ENCODE measurements around the gene WDR70. TPM values are rescaled to one million over a fixed set of nuclear protein-coding genes. Genes with fewer than 3 reads are reported as not detected.

Gene WDR70
- total and polyA plus RNA-seq, 4 donors = 11.0 to 57.8 (median 26.2) TPM

DNA sequence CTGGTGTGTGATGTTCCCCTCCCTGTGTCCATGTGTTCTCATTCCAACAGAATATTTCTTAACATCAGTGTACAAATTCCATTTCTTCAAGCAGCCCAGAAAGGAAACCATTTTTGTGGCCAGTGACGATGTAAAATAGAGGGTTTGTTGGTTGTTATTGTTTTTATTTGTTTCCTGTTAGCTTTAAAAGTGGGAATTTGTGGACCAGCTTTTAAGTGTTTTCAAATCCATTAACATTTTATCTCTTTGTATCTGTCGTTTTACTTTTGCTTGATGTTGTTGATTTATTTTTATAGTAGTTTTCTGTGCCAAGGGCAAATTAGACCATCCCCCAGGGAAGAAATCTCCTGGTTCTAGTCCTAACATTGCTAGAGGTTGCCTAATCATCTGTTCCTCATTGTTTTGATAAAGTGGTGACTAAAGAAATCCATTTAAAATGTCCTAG, 360.7 kb downstream of the WDR70 start:
- Histone ChIP-seq H3K9ac (ENCODE audit: insufficient read depth in 1 of 2, low read length in 2 of 2) (no peak overlapping the region), H3K36me3 (ENCODE audit: control insufficient read depth in 4 of 4, insufficient read depth in 4 of 4, low read length in 4 of 4) (peaks cover 2 to 12% (median 8%) of the 10 kb centered on the region in 4 donors), H3K27me3 (ENCODE audit: control insufficient read depth in 3 of 3, insufficient read depth in 3 of 3, low read length in 2 of 3) (no peaks in the 10 kb centered on the region), H3K27ac (ENCODE audit: low read depth in 1 of 2, low read length in 1 of 2) (no peak overlapping the region), H3K4me1 (ENCODE audit: control insufficient read depth in 5 of 5, insufficient read depth in 5 of 5, low read length in 5 of 5) (peaks cover 0 to 6% (median 0%) of the 10 kb centered on the region in 5 donors), H3K9me3 (ENCODE audit: control insufficient read depth in 4 of 4, insufficient read depth in 3 of 4, low read length in 3 of 4) (no peaks in the 10 kb centered on the region), H3K4me3 (no peak overlapping the region)
- no peak for TF ChIP-seq CTCF (IDR thresholded peaks at IDR 0.05; ENCODE audit: control extremely low read depth, extremely low read depth)
- no peak for ATAC-seq (ENCODE audit: insufficient read depth, low FRiP score)
- WGBS, 2 donors = 73 to 74% methylated on average over 2 of the region's 2 CpGs
- DNase-seq = no peak

DNA sequence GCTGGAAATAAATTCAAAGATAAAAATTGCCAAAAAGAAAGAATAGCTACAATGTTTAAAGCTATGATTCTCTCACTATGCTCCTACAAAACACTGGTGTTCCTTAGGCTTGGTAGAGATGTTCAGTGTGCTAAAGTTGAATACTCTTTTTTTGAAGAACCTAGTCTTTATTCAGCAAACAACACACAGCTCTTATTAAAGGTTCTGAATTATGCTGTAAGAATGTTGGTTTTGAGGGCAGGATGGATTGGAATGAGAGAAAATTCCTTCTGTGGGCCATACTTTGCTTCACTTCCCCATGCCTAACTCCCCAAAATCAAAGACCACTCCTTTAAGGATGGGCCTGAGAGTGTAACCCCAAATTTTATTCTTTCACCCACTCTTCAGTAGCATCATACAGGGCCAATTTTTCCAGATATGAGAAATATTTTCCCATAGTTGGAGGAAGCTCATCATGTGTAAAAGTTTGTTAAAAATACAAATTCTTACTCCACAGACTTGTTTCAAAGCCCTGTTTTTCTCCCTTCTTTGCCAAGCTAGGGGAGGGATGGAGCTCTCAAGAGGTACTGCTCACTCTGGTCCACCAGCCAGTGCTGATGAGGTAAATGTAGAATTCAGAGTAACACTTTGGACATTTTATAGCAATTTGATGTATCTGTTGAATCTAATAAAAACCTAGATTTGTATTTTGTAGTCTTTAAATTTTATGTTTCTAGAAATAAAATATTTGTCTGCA, 361.4 kb downstream of the WDR70 start:
- no peak for TF ChIP-seq CTCF (IDR thresholded peaks at IDR 0.05; ENCODE audit: control extremely low read depth, extremely low read depth)
- Histone ChIP-seq H3K36me3 (ENCODE audit: control insufficient read depth in 4 of 4, insufficient read depth in 4 of 4, low read length in 4 of 4) (peaks cover 2 to 12% (median 6%) of the 10 kb centered on the region in 4 donors), H3K27me3 (ENCODE audit: control insufficient read depth in 3 of 3, insufficient read depth in 3 of 3, low read length in 2 of 3) (no peaks in the 10 kb centered on the region), H3K4me1 (ENCODE audit: control insufficient read depth in 5 of 5, insufficient read depth in 5 of 5, low read length in 5 of 5) (peaks cover 0 to 6% (median 0%) of the 10 kb centered on the region in 5 donors), H3K9me3 (ENCODE audit: control insufficient read depth in 4 of 4, insufficient read depth in 3 of 4, low read length in 3 of 4) (no peaks in the 10 kb centered on the region), H3K4me3 (no peak overlapping the region), H3K9ac (ENCODE audit: insufficient read depth in 1 of 2, low read length in 2 of 2) (no peak overlapping the region), H3K27ac (ENCODE audit: low read depth in 1 of 2, low read length in 1 of 2) (no peak overlapping the region)
- no peak for ATAC-seq (ENCODE audit: insufficient read depth, low FRiP score)
- DNase-seq = no peak

- no peak for TF ChIP-seq CTCF (IDR thresholded peaks at IDR 0.05; ENCODE audit: control extremely low read depth, extremely low read depth)
- no peak for ATAC-seq (ENCODE audit: insufficient read depth, low FRiP score)
Measured at GRCh38 chr5:37742111-37742510, 363.0 kb downstream of the WDR70 start.

More at GRCh38 chr5:37742111-37742510, 363.0 kb downstream of the WDR70 start:
- H3K9me3 ChIP-seq (ENCODE audit: control insufficient read depth in 4 of 4, insufficient read depth in 3 of 4, low read length in 3 of 4) = no peaks in the 10 kb centered on the region
- no peak for DNase-seq
- H3K4me3 ChIP-seq = no peak overlapping the region
- H3K27me3 ChIP-seq (ENCODE audit: control insufficient read depth in 3 of 3, insufficient read depth in 3 of 3, low read length in 2 of 3) = no peaks in the 10 kb centered on the region
- peaks cover 2 to 12% (median 6%) of the 10 kb centered on the region in 4 donors for H3K36me3 ChIP-seq (ENCODE audit: control insufficient read depth in 4 of 4, insufficient read depth in 4 of 4, low read length in 4 of 4)
- H3K9ac ChIP-seq (ENCODE audit: insufficient read depth in 1 of 2, low read length in 2 of 2) = no peak overlapping the region
- peaks cover 0 to 6% (median 0%) of the 10 kb centered on the region in 5 donors for H3K4me1 ChIP-seq (ENCODE audit: control insufficient read depth in 5 of 5, insufficient read depth in 5 of 5, low read length in 5 of 5)
- H3K27ac ChIP-seq (ENCODE audit: low read depth in 1 of 2, low read length in 1 of 2) = no peak overlapping the region

All from lung (tissue), 12 donors.